ENCODE measurements around the gene COPE. TPM values are rescaled to one million over a fixed set of nuclear protein-coding genes. Genes with fewer than 3 reads are reported as not detected.

COPE gene
- polyA plus RNA-seq, 1 experiment = 170 TPM

GRCh38 chr19:18932216-18932841, 13.1 kb upstream of the COPE start:
- no peak for TF ChIP-seq CTCF (IDR thresholded peaks at IDR 0.05; ENCODE audit: low read depth, low read length)
- ChIA-PET POLR2A (interaction anchor here (1.2 kb wide), 1 partner anchor 13 kb away, joined by 4 read pairs; the partner anchor contains the start of genes COPE and DDX49), CTCF (no interaction called here)
- no peak overlapping the region for H3K4me3 ChIP-seq (ENCODE audit: low read depth, low read length)
- H3K27ac ChIP-seq (ENCODE audit: low read depth, low read length) = no peak overlapping the region
- H3K9me3 ChIP-seq (ENCODE audit: control insufficient read depth, insufficient read depth, low read length) = no peaks in the 10 kb centered on the region; the same call in 1 of the 2 replicates
- H3K27me3 ChIP-seq (ENCODE audit: control insufficient read depth, insufficient read depth, low read length) = no peaks in the 10 kb centered on the region
- DNase-seq (ENCODE audit: low read depth, low spot score) = no peak

GRCh38 chr19:18931316-18932162, 12.4 kb upstream of the COPE start:
- CTCF ChIA-PET = no interaction called here

GRCh38 chr19:18929311-18929710, 10.1 kb upstream of the COPE start:
- ChIA-PET POLR2A (interaction anchor here (3.0 kb wide), 1 partner anchor 10 kb away, joined by 12 read pairs; the partner anchor contains the start of genes COPE and DDX49), CTCF (interaction anchor here (0.7 kb wide), 1 partner anchor 17 kb away, joined by 6 read pairs; no protein-coding TSS in a partner anchor)
- TF ChIP-seq CTCF (IDR thresholded peaks at IDR 0.05; ENCODE audit: low read depth, low read length) = no peak
- Histone ChIP-seq H3K27ac (ENCODE audit: low read depth, low read length) (no peak overlapping the region), H3K9me3 (ENCODE audit: control insufficient read depth, insufficient read depth, low read length) (no peaks in the 10 kb centered on the region; the same call in 1 of the 2 replicates), H3K4me3 (ENCODE audit: low read depth, low read length) (no peak overlapping the region), H3K27me3 (ENCODE audit: control insufficient read depth, insufficient read depth, low read length) (no peaks in the 10 kb centered on the region)
- no peak for DNase-seq (ENCODE audit: low read depth, low spot score)

More at GRCh38 chr19:18931316-18932162, 12.4 kb upstream of the COPE start:
- H3K4me3 ChIP-seq (ENCODE audit: low read depth, low read length) = no peak overlapping the region
- no peak for DNase-seq (ENCODE audit: low read depth, low spot score)
- no peaks in the 10 kb centered on the region; the same call in 1 of the 2 replicates for H3K9me3 ChIP-seq (ENCODE audit: control insufficient read depth, insufficient read depth, low read length)
- H3K27me3 ChIP-seq (ENCODE audit: control insufficient read depth, insufficient read depth, low read length) = no peaks in the 10 kb centered on the region
- H3K27ac ChIP-seq (ENCODE audit: low read depth, low read length) = no peak overlapping the region
- no peak for TF ChIP-seq CTCF (IDR thresholded peaks at IDR 0.05; ENCODE audit: low read depth, low read length)
- POLR2A ChIA-PET = interaction anchor here (1.2 kb wide), 1 partner anchor 12 kb away, joined by 4 read pairs; the partner anchor contains the start of genes COPE and DDX49

GRCh38 chr19:18928018-18928805, 9.0 kb upstream of the COPE start:
- no peaks in the 10 kb centered on the region; the same call in 1 of the 2 replicates for H3K9me3 ChIP-seq (ENCODE audit: control insufficient read depth, insufficient read depth, low read length)
- H3K4me3 ChIP-seq (ENCODE audit: low read depth, low read length) = no peak overlapping the region
- POLR2A ChIA-PET = interaction anchor here (0.7 to 3.0 kb wide), 3 partner anchors 9 to 64 kb away, joined by 3 to 12 read pairs (median 4); partner anchors contain the start of genes COPE and DDX49
- DNase-seq (ENCODE audit: low read depth, low spot score) = no peak
- CTCF ChIA-PET = no interaction called here
- TF ChIP-seq CTCF (IDR thresholded peaks at IDR 0.05; ENCODE audit: low read depth, low read length) = no peak
- no peaks in the 10 kb centered on the region for H3K27me3 ChIP-seq (ENCODE audit: control insufficient read depth, insufficient read depth, low read length)
- no peak overlapping the region for H3K27ac ChIP-seq (ENCODE audit: low read depth, low read length)
